ENCODE results near the gene SLC52A3.

SLC52A3 gene

GRCh38 chr20:761418-762381, 6.6 kb downstream of the SLC52A3 start:
- Histone ChIP-seq H3K36me3 (replicated peaks in 1 of 2; ENCODE audit: control insufficient read depth in 2 of 2, insufficient read depth in 2 of 2, low read length in 2 of 2) (no peaks in the 10 kb centered on the region), H3K23ac (ENCODE audit: low read depth, low read length, poor library complexity) (no peak overlapping the region), H3K9me3 (replicated peaks in 1 of 2; ENCODE audit: control insufficient read depth in 2 of 2, insufficient read depth in 1 of 2, low read depth in 1 of 2, low read length in 2 of 2) (no peaks in the 10 kb centered on the region), H2AK5ac (ENCODE audit: low read depth, low read length) (peak overlapping the region; percentile 51), H4K91ac (ENCODE audit: low read depth, low read length, poor library complexity) (no peak overlapping the region), H2BK12ac (ENCODE audit: low read length) (no peak overlapping the region), H2BK15ac (ENCODE audit: low read length) (peak overlapping the region; percentile 56), H3K4me2 (ENCODE audit: insufficient read depth, low read length, poor library complexity, severe bottlenecking) (no peak overlapping the region), H3K79me1 (ENCODE audit: low read depth, low read length) (no peaks in the 10 kb centered on the region), H2AFZ (ENCODE audit: low read length) (no peak overlapping the region), H4K8ac (ENCODE audit: low read depth, low read length) (no peak overlapping the region), H3K14ac (ENCODE audit: low read length) (no peak overlapping the region), H3K27ac (replicated peaks; ENCODE audit: low read length) (no peak overlapping the region), H3K18ac (ENCODE audit: low read length) (peak overlapping the region; percentile 44), H3K27me3 (ENCODE audit: control insufficient read depth in 3 of 3, insufficient read depth in 3 of 3, low read depth in 1 of 3, low read length in 3 of 3) (peaks cover 0 to 19% (median 8%) of the 10 kb centered on the region in 3 experiments), H2BK120ac (ENCODE audit: low read depth, low read length) (no peak overlapping the region), H3K4me1 (ENCODE audit: control insufficient read depth in 2 of 2, insufficient read depth in 1 of 2, low read depth in 1 of 2, low read length in 2 of 2) (peaks cover 0 to 5% of the 10 kb centered on the region in 2 donors), H3K4me3 (ENCODE audit: low read length in 2 of 2) (no peak overlapping the region), H3K9ac (ENCODE audit: low read depth, low read length, poor library complexity) (no peak overlapping the region), H3K4ac (ENCODE audit: low read length) (no peak overlapping the region), H2BK5ac (ENCODE audit: low read length) (no peak overlapping the region)
- no peak for DNase-seq (ENCODE audit: low spot score)
- no CpG with 5 or more reads among the region's 24 CpGs for WGBS, 2 donors (ENCODE audit: extremely low coverage in 2 of 2, insufficient read length in 2 of 2, insufficient replicate concordance in 1 of 2)

GRCh38 chr20:760751-761417, 7.4 kb downstream of the SLC52A3 start:
- Histone ChIP-seq H3K4me3 (ENCODE audit: low read length in 2 of 2) (no peak overlapping the region), H3K4ac (ENCODE audit: low read length) (no peak overlapping the region), H3K27ac (replicated peaks; ENCODE audit: low read length) (no peak overlapping the region), H2AK5ac (ENCODE audit: low read depth, low read length) (peak overlapping the region; percentile 13), H3K27me3 (ENCODE audit: control insufficient read depth in 3 of 3, insufficient read depth in 3 of 3, low read depth in 1 of 3, low read length in 3 of 3) (peaks cover 0 to 19% (median 8%) of the 10 kb centered on the region in 3 experiments), H3K9me3 (replicated peaks in 1 of 2; ENCODE audit: control insufficient read depth in 2 of 2, insufficient read depth in 1 of 2, low read depth in 1 of 2, low read length in 2 of 2) (no peaks in the 10 kb centered on the region), H3K36me3 (replicated peaks in 1 of 2; ENCODE audit: control insufficient read depth in 2 of 2, insufficient read depth in 2 of 2, low read length in 2 of 2) (no peaks in the 10 kb centered on the region), H2BK120ac (ENCODE audit: low read depth, low read length) (no peak overlapping the region), H4K8ac (ENCODE audit: low read depth, low read length) (no peak overlapping the region), H2BK5ac (ENCODE audit: low read length) (no peak overlapping the region), H3K4me2 (ENCODE audit: insufficient read depth, low read length, poor library complexity, severe bottlenecking) (peak overlapping the region; percentile 37), H4K91ac (ENCODE audit: low read depth, low read length, poor library complexity) (no peak overlapping the region), H3K23ac (ENCODE audit: low read depth, low read length, poor library complexity) (peak overlapping the region; percentile 45), H3K79me1 (ENCODE audit: low read depth, low read length) (no peaks in the 10 kb centered on the region), H2BK15ac (ENCODE audit: low read length) (peak overlapping the region; percentile 25), H3K4me1 (ENCODE audit: control insufficient read depth in 2 of 2, insufficient read depth in 1 of 2, low read depth in 1 of 2, low read length in 2 of 2) (peaks cover 0 to 5% of the 10 kb centered on the region in 2 donors), H2AFZ (ENCODE audit: low read length) (peak overlapping the region; percentile 55), H3K9ac (ENCODE audit: low read depth, low read length, poor library complexity) (no peak overlapping the region), H3K14ac (ENCODE audit: low read length) (no peak overlapping the region), H3K18ac (ENCODE audit: low read length) (peak overlapping the region; percentile 40), H2BK12ac (ENCODE audit: low read length) (no peak overlapping the region)
- DNase-seq (ENCODE audit: low spot score) = peak; percentile 64
- no CpG with 5 or more reads among the region's 44 CpGs for whole genome bisulfite sequencing, 2 donors (ENCODE audit: extremely low coverage in 2 of 2, insufficient read length in 2 of 2, insufficient replicate concordance in 1 of 2)

GRCh38 chr20:757506-757905, 10.8 kb downstream of the SLC52A3 start:
- Histone ChIP-seq H3K36me3 (replicated peaks in 1 of 2; ENCODE audit: control insufficient read depth in 2 of 2, insufficient read depth in 2 of 2, low read length in 2 of 2) (no peaks in the 10 kb centered on the region), H2AFZ (ENCODE audit: low read length) (no peak overlapping the region), H3K9ac (ENCODE audit: low read depth, low read length, poor library complexity) (no peak overlapping the region), H3K4me1 (ENCODE audit: control insufficient read depth in 2 of 2, insufficient read depth in 1 of 2, low read depth in 1 of 2, low read length in 2 of 2) (peaks cover 0 to 7% of the 10 kb centered on the region in 2 donors), H2BK5ac (ENCODE audit: low read length) (no peak overlapping the region), H3K27me3 (ENCODE audit: control insufficient read depth in 3 of 3, insufficient read depth in 3 of 3, low read depth in 1 of 3, low read length in 3 of 3) (peaks cover 0 to 19% (median 8%) of the 10 kb centered on the region in 3 experiments), H2BK15ac (ENCODE audit: low read length) (no peak overlapping the region), H2BK12ac (ENCODE audit: low read length) (no peak overlapping the region), H2BK120ac (ENCODE audit: low read depth, low read length) (no peak overlapping the region), H2AK5ac (ENCODE audit: low read depth, low read length) (no peak overlapping the region), H3K4me3 (ENCODE audit: low read length in 2 of 2) (no peak overlapping the region), H4K8ac (ENCODE audit: low read depth, low read length) (no peak overlapping the region), H3K18ac (ENCODE audit: low read length) (no peak overlapping the region), H3K23ac (ENCODE audit: low read depth, low read length, poor library complexity) (no peak overlapping the region), H3K27ac (replicated peaks; ENCODE audit: low read length) (no peak overlapping the region), H3K79me1 (ENCODE audit: low read depth, low read length) (no peaks in the 10 kb centered on the region), H4K91ac (ENCODE audit: low read depth, low read length, poor library complexity) (no peak overlapping the region), H3K4me2 (ENCODE audit: insufficient read depth, low read length, poor library complexity, severe bottlenecking) (no peak overlapping the region), H3K14ac (ENCODE audit: low read length) (no peak overlapping the region), H3K4ac (ENCODE audit: low read length) (no peak overlapping the region), H3K9me3 (replicated peaks in 1 of 2; ENCODE audit: control insufficient read depth in 2 of 2, insufficient read depth in 1 of 2, low read depth in 1 of 2, low read length in 2 of 2) (no peaks in the 10 kb centered on the region)
- no peak for DNase-seq (ENCODE audit: low spot score)
- no CpG with 5 or more reads among the region's 3 CpGs for WGBS, 2 donors (ENCODE audit: extremely low coverage in 2 of 2, insufficient read length in 2 of 2, insufficient replicate concordance in 1 of 2)

- no peak overlapping the region for H2AK5ac ChIP-seq (ENCODE audit: low read depth, low read length)
- peaks cover 0 to 17% (median 8%) of the 10 kb centered on the region in 3 experiments for H3K27me3 ChIP-seq (ENCODE audit: control insufficient read depth in 3 of 3, insufficient read depth in 3 of 3, low read depth in 1 of 3, low read length in 3 of 3)
Measured at GRCh38 chr20:755941-756340, 12.4 kb downstream of the SLC52A3 start.

More at GRCh38 chr20:755941-756340, 12.4 kb downstream of the SLC52A3 start:
- Histone ChIP-seq H3K27ac (replicated peaks; ENCODE audit: low read length) (no peak overlapping the region), H2BK15ac (ENCODE audit: low read length) (no peak overlapping the region), H3K14ac (ENCODE audit: low read length) (no peak overlapping the region), H3K79me1 (ENCODE audit: low read depth, low read length) (no peaks in the 10 kb centered on the region), H2AFZ (ENCODE audit: low read length) (no peak overlapping the region), H4K91ac (ENCODE audit: low read depth, low read length, poor library complexity) (no peak overlapping the region), H3K9ac (ENCODE audit: low read depth, low read length, poor library complexity) (no peak overlapping the region), H3K36me3 (replicated peaks in 1 of 2; ENCODE audit: control insufficient read depth in 2 of 2, insufficient read depth in 2 of 2, low read length in 2 of 2) (no peaks in the 10 kb centered on the region), H3K4me1 (ENCODE audit: control insufficient read depth in 2 of 2, insufficient read depth in 1 of 2, low read depth in 1 of 2, low read length in 2 of 2) (peaks cover 0 to 7% of the 10 kb centered on the region in 2 donors), H2BK12ac (ENCODE audit: low read length) (no peak overlapping the region), H2BK5ac (ENCODE audit: low read length) (no peak overlapping the region), H3K9me3 (replicated peaks in 1 of 2; ENCODE audit: control insufficient read depth in 2 of 2, insufficient read depth in 1 of 2, low read depth in 1 of 2, low read length in 2 of 2) (no peaks in the 10 kb centered on the region), H3K4ac (ENCODE audit: low read length) (no peak overlapping the region), H2BK120ac (ENCODE audit: low read depth, low read length) (no peak overlapping the region), H3K18ac (ENCODE audit: low read length) (no peak overlapping the region), H3K4me3 (ENCODE audit: low read length in 2 of 2) (no peak overlapping the region), H3K23ac (ENCODE audit: low read depth, low read length, poor library complexity) (no peak overlapping the region), H3K4me2 (ENCODE audit: insufficient read depth, low read length, poor library complexity, severe bottlenecking) (no peak overlapping the region), H4K8ac (ENCODE audit: low read depth, low read length) (no peak overlapping the region)
- DNase-seq (ENCODE audit: low spot score) = no peak
- WGBS, 2 donors (ENCODE audit: extremely low coverage in 2 of 2, insufficient read length in 2 of 2, insufficient replicate concordance in 1 of 2) = no CpG with 5 or more reads among the region's 6 CpGs
